HL-60/S4 treated with retinoic acid at 250 ng/mL for 4 days and 3 days (cell line): ENCODE measurements around the gene IL12A.

Experiments
- in situ Hi-C: fragments of 300-500 bp; cut with MboI; formaldehyde crosslinking; loops from 2 replicates; pipeline ENCODE4 v1.7.0; 2022; ENCODE audit warnings: low sequenced_read_pairs

The IL12A gene

GRCh38 chr3:159989973-159990846, 1.6 kb downstream of the IL12A start:
- in situ Hi-C loops: no loop called here

- in situ Hi-C loops: no loop called here
Measured at GRCh38 chr3:159991591-159991990, 3.0 kb downstream of the IL12A start.

- in situ Hi-C loops: no loop called here
Measured at GRCh38 chr3:159992589-159992988, 4.0 kb downstream of the IL12A start.

- in situ Hi-C loops: no loop called here
Measured at GRCh38 chr3:159994182-159994581, 5.5 kb downstream of the IL12A start.

- in situ Hi-C loops: no loop called here
Measured at GRCh38 chr3:159995091-159995490, 6.5 kb downstream of the IL12A start.

- in situ Hi-C loops: no loop called here
Measured at GRCh38 chr3:159996018-159996417, 7.4 kb downstream of the IL12A start.

- in situ Hi-C loops: no loop called here
Measured at GRCh38 chr3:159996959-159997358, 8.3 kb downstream of the IL12A start.

GRCh38 chr3:160001148-160001760, 12.6 kb downstream of the IL12A start:
- in situ Hi-C loops: no loop called here

GRCh38 chr3:160001850-160002623, 13.4 kb downstream of the IL12A start:
- in situ Hi-C loops: no loop called here

GRCh38 chr3:160003520-160004128, 15.0 kb downstream of the IL12A start:
- in situ Hi-C loops: no loop called here

GRCh38 chr3:160005004-160005403, 16.4 kb downstream of the IL12A start:
- in situ Hi-C loops: no loop called here

GRCh38 chr3:160006282-160007163, 17.9 kb downstream of the IL12A start:
- in situ Hi-C loops: no loop called here

GRCh38 chr3:160008961-160009360, 20.3 kb downstream of the IL12A start:
- in situ Hi-C loops: no loop called here

GRCh38 chr3:160009525-160009924, 20.9 kb downstream of the IL12A start:
- in situ Hi-C loops: no loop called here

GRCh38 chr3:160010578-160010977, 21.9 kb downstream of the IL12A start:
- in situ Hi-C loops: no loop called here

GRCh38 chr3:160012108-160012507, 23.5 kb downstream of the IL12A start:
- in situ Hi-C loops: no loop called here

GRCh38 chr3:160016972-160017371, 28.3 kb downstream of the IL12A start:
- in situ Hi-C loops: no loop called here

- in situ Hi-C loops: no loop called here
Measured at GRCh38 chr3:160018959-160019358, 30.3 kb downstream of the IL12A start.

- in situ Hi-C loops: no loop called here
Measured at GRCh38 chr3:160020057-160020711, 31.5 kb downstream of the IL12A start.

GRCh38 chr3:160022068-160022467, 33.4 kb downstream of the IL12A start:
- in situ Hi-C loops: no loop called here
